Activated CD4-positive, CD25-positive, alpha-beta regulatory T cell (primary cell): ENCODE data around the gene GRAMD1A.
"Not testable (repeated sequence)": the region's sequence is repeated elsewhere in the genome, so short reads cannot be mapped to it uniquely, and the experiment has no call there.

ENCODE experiments used
- DNase-seq, 4 experiments: peaks; one replicate each; lab custom pipeline; 2025; lab: John Stamatoyannopoulos, UW

Gene GRAMD1A

DNA sequence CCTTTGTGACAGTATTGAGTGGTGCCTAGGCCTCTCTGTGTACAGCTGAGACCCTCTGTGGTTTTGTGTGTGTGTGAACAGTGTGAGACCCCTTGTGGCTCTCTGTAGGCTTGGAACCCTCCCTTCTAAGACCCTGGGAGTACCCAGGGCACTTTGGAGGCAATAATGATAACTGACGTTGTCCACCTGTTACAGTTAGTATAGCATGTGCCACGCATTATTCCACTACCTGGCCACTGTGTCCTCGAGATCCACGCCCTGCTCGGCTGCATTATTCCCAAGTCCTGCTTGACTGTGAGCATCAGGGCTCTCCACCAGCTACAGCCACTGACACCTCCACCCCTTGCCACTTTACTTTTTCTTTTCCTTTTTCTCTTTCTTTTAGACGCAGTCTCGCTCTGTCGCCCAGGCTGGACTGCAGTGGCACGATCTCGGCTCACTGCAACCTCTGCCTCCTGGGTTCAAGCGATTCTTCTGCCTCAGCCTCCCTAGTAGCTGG, 2.0 kb downstream of the GRAMD1A start:
- DNase-seq, result no peak

DNA sequence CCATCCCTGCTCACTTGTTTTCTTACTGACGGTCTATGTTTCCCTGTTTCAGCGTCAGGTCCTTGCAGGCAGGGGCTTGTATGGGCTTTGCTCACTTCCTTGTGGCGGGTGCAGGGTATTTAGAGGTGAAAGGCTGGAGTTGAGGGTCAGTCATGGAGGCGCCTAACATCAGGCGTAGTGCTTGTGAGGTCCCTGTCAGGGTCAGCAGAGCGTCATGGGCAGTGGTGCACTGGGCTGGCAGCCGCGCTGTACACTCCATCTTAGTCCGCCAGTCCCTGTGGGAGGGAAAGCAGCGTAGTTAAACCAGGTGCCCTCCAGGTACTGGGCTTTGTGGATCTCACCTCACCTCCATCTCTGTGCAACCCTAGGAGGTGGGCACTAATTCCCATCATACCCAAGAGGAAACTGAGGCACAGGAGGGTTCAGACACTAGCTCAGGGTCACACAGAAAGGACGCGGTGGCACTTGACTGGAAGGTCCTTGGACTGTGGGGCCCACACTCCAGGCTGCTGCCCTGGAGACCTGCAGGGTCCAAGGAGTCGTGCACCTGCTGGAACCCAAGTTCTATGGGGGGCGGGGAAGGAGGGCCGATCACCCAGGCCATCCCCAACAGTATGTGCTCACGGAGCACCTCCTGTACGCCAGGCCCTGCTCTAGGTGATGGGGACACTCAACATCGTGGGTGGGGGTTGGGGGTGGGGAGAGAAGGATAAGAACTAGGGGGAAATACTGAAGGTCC, 4.6 kb downstream of the GRAMD1A start:
- DNase-seq, result no peak

DNA sequence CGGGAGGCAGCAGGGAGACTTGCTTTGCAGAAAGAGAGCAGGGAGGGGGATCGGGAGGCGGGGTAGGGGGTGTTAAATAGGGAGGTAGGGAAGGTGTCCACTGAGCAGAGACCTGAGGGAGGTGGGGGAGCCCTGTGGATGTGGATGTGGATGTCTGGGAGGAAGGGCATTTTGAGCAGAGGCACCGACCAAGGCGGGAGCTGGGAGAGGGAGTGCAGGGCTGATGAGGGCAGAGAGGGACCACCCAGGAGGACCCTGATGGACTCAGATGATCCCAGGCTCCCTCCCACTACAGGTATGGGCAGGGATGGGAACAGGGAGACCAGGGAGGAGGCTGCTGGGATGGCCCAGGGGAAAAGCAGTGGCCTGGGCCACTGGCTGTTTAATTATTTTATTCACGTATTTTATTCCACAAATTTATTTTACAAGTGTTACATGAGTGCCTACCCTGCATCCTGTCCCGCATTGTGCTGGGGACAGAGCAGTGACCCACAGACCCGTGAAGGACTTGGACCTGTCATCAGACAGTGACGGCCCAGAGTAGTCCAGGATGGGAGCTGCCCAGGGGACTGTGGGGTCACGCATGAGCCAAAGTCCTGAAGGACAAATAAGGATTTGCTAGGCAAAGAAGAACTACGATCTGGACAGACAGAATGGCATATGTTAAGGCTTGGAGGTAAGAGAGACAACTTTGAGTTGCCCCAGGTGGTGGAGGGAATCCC, 5.3 kb downstream of the GRAMD1A start:
- no peak for DNase-seq

DNA sequence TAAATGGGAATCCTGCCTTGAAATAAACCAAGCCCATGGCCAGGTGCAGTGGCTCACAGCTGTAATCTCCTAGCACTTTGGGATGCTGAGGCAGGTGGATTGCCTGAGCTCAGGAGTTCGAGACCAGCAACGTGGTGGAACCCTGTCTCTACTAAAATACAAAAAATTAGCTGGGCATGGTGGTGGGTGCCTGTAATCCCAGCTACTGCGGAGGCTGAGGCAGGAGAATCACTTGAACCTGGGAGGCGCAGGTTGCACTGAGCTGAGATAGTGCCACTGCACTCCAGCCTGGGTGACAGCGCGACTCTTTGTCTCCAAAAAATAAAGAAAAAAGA, 5.9 kb downstream of the GRAMD1A start:
- DNase-seq, result not testable (repeated sequence)

DNA sequence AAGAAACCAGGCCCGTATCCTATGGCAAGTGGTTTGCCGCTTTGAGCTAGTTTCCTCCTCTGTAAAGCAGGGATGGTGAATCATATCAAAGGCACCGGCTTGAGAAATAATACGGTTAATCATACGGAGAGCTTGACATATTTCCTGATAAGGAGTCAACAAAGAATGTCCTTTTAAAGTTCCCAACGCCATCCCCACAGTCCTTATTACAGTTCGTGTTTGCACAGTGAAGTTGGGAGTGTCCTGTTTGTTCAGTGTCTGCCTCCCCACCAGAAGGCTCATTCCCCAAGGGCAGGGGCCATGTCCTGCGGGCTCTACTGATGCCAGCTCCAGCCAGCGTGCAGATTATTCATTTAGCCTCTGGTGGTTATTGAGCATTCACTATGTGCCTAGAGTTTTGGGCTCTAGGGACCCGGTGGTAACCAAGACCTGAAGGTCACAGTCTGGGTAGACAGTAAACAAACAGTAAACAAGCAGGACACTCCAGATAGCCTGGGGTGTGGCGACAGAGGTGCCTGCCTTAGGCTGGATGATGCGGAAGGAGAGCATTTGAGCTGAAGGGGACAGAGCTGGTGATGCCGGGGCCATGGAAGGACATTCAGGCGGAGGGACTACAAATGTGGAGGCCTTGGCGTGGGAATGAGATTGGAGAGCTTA, 6.3 kb downstream of the GRAMD1A start:
- DNase-seq, result no peak

DNA sequence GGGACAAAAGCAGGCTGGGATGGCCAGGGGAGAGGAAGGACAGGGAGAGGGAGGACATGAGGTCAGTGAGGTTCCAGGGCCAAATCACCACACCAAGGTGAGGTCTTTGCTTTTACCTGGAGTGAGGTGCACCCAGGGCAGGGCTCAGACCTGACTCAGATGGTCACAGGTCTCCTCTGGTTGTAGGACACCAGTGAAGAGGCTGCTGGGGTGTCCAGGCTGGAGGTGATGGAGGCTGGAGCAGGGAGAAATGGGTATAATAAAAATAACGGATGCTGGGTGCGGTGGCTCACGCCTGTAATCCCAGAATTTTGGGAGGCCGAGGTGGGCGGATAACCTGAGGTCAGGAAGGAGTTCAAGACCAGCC, 6.9 kb downstream of the GRAMD1A start:
- no peak for DNase-seq

DNA sequence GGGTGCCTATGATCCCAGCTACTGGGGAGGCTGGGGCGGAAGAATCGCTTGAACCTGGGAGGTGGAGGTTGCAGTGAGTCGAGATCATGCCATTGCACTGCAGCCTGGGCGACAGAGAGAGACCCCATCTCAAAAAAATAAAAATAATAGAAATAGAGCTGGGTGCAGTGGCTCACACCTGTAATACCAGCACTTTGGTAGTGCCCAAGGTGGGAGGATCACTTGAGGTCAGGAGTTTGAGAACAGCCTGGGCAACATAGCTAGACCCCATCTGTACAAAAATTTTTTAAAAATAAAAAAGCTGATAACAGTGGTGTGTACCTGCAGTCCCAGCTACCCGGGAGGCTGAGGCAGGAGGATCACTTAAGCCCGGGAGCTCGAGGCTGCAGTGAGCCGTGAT, 7.3 kb downstream of the GRAMD1A start:
- not testable (repeated sequence) for DNase-seq

DNA sequence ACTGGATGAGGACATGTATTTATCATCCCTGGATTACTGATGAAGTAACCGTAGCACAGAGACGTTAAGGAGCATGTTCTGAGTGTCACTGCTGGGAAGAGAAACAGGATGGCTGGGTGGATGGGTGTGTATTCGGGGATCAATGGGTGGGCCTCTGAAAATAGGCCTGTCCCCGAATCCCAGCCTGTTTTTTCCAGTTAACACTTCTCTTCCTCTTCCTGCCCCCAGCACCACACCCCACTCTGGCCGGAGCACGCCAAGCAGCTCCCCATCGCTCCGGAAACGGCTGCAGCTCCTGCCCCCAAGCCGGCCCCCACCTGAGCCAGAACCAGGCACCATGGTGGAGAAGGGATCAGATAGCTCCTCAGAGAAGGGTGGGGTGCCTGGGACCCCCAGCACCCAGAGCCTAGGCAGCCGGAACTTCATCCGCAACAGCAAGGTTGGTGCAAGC, 8.8 kb downstream of the GRAMD1A start:
- DNase-seq, result no peak

DNA sequence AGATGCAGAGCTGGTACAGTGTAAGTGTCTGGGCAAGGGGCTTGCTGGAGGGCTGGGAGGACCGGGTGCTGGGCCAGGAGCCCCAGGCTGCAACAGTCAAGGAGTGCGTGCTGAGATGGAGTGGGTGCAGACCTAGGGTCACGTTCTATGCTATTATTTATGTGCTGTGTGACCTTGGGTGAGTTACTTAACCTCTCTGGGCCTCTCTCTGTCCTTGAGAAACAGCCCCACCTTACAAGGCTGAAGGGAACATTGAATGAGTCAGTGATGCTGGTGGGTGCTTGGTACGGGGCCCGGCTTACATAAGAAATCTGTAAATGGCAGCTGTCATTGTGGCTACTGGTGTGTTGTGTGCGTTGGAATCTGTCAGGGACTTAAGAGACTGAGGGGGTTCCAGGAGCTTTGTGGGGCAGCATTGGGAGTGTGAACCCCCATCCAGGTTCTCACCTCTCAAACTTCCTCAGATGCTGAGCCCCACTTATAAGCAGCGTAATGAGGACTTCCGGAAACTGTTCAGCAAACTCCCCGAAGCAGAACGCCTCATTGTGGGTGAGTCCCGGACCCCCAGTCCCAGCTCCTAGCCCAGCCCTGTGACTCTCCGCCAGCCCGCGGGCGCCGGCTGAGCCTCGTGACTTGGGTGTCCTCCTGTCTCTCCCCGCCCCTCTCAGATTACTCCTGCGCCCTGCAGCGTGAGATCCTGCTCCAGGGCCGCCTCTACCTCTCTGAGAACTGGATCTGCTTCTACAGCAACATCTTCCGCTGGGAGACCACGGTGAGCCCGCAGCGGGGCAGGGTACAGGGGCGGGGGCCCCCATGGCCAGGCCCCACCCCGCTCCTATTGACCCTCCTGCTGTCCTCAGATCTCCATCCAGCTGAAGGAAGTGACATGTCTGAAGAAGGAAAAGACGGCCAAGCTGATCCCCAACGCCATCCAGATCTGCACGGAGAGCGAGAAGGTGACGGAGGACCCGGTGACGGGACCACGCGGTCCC, 9.6 kb downstream of the GRAMD1A start:
- no peak for DNase-seq

DNA sequence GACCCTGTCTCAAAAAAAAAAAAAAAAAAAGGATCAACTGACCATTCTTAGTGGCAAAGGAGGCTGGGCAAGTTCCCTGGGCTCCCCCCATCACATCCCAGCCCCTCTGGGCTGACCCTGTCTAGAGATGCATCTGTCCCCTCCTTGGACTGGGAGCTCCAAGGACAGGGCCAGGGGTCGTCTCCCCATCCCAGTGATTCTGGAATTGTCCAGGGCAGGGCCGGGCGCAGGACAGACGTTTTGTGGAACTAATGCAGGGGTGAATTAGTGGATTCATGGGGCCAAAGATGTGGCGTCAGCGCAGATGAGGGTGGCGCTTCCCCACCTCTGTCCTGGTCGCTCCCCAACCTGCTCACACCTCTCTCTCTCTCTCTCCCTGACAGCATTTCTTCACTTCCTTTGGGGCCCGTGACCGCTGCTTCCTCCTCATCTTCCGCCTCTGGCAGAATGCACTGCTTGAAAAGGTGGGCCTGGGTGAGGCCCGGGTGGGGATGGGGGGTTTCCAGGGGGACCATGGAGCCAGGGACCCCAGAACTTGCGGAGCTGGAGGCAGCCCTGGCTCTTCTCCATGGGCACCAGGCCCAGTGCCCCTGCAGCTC, 11.1 kb downstream of the GRAMD1A start:
- no peak for DNase-seq

DNA sequence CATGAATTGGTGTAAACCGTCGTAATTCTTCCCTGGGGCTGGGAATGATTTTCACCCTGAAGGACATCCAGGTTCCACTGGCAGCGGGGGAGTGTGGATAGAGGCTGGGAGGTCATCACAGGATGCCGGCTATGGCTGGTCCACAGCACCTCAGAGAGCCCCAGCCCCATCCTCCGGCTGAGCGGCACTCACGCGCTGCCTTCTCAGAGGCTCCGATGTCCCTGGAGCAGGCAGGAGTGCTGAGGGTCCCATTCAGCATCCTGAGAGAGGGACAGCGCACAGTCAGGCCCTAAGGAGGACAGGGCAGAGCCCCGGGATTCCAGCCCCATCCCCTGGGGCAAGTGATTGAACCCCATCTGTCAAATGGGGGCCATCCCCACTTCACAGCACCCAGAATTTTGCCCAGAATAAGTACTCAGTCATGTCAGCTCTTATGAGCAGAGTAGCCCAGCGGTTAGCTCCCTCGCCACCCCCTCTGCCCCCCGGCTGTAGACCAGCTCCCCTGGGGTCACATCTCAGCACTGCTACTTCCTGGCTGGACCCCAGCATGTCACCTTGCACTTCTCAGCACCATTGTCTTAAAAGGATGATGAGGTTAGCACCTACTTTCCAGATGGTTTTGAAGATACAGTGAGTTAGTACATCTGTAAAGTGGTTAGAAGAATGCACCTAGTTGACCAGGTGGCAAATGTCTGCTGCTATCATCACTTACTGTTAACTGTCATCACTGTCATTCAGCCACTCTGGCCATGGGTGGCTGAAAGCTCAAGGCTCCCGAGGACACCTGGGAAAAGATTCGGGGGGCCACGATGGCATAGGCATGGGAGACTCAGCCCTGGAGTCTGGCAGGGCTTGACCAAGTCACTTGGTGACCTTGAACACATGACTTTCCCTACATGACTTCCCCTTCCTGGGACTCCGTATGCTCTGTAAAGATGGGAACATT, 11.9 kb downstream of the GRAMD1A start:
- no peak for DNase-seq

DNA sequence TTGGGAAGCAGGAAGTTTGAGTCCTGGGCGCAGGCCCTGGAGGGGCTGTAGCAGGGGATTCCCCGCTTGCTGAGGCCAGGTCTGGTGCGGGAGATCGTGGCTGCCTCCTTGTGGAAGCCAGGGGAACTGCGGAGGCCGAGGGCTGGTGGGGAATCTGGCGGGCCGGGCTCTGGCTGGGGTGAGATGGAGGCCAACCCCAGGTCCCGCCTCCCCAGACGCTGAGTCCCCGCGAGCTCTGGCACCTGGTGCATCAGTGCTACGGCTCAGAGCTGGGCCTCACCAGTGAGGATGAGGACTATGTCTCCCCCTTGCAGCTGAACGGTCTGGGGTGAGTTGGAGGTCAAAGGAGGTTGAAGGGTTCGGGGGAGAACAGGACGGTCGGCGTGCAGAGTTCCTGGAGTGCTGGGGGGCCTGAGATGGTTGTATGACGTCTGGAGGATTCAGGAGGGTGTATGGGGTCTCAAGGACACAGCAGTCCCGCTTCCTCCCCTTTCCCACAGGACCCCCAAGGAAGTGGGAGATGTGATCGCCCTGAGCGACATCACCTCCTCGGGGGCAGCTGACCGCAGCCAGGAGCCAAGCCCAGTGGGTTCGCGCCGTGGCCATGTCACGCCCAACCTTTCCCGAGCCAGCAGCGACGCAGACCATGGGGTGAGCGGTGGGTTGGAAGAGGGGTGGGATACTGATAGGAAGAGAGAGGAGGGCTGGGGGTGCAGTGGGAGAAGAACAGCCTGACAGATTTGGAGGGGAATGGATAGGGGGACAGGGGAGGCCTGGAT, 13.1 kb downstream of the GRAMD1A start:
- peak; percentile 56 to 71 (median 60) for DNase-seq

DNA sequence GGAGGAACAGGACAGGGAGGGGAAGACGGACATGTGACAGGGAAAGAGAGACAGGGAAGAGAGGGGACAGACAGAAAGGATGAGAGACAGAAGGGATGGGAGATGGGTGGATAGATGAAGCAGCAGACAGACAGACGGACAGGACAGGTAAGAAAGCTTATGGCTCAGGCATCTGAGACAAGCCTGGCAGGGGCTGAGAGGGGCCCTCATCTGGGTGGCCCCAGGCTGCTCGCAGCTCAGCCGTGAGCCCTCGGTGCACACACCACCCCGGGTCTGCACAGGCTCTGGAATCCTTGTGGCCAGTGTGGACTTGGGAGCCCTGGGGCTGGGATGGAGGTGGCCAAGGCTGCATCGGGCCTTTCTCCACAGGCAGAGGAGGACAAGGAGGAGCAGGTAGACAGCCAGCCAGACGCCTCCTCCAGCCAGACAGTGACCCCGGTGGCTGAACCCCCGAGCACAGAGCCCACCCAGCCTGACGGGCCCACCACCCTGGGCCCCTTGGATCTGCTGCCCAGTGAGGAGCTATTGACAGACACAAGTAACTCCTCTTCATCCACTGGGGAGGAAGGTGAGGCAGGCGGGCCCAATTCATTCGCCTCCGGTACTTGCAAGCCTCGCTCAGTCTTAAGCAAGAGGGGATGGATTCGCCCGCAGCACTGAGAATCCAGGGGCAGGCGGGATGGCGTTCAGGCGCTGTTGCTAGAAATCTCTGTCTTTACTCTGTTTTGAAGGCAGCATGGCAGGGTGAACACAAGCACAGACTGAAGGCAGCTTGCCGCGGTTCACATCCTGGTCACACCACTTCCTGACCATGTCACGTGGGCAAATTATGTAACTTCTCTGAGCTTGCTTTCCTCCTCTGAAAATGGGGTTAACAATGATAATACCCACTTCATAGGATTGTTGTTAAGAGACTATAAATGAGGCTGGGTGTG, 14.0 kb downstream of the GRAMD1A start:
- peak in 3 of 4 experiments; percentile 10 to 55 (median 48) for DNase-seq

DNA sequence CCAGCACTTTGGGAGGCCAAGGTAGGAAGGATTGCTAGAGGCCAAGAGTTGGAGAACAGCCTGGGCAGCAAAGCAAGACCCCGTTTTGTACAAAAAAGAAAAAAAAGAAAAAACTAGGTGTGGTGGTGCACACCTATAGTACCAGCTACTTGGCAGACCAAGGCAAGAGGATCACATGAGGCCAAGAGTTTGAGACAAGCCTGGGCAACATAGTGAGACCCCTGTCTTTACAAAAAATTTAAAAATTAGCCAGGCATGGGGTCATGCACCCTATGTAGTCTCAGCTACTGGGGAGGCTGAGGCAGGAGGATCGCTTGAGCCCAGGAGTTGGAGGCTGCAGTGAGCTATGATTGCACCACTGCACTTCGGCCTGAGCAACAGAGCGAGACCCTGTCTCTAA, 14.7 kb downstream of the GRAMD1A start:
- not testable (repeated sequence) for DNase-seq

DNA sequence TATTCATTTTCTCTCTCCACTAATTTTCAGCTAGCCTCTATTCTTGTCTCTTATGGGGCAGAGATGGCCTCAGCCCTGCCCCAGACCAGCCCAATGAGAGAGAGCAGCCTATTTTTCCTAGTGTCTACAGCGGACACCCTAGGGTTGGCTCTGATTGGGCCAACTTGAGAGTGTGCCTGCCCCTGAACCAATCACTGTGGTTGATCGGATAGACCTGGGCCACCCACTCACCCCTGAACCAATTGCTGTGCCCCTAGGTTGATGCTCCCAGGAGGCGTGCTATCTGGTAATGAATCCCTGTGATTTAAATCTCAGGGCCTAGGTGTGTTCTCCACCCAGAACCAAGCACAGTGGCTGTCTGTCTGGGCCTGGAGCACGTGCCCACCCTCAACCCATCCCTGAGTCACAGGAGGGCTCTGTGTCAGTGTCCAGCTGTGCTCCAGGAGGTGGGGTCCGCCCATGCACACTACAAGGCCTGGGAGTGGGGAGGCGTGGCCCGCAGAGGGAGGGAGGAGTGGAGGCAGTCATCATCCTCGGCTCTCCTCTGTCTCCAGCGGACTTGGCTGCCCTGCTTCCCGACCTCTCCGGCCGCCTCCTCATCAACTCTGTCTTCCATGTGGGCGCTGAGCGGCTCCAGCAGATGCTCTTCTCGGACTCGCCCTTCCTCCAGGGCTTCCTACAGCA, 15.3 kb downstream of the GRAMD1A start:
- DNase-seq, result no peak

DNA sequence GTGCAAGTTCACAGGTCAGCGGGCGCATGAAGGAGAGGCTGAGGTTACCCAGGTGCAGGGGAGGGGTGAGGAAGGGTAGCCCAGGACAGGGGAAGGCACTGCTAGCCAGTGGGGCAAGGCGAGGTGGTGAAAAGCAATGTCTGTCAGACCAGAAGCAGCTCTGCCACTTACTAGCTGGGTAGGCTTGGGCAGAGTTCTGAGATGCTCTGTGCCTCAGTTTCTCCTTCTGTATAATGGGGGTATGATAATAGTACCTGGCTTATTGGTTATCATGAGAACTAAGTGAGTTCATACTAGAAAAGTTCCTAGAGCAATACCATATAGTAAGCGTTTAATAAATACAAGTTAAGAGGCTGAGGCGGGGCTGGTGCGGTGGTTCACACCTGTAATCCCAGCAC, 15.8 kb downstream of the GRAMD1A start:
- no peak for DNase-seq

DNA sequence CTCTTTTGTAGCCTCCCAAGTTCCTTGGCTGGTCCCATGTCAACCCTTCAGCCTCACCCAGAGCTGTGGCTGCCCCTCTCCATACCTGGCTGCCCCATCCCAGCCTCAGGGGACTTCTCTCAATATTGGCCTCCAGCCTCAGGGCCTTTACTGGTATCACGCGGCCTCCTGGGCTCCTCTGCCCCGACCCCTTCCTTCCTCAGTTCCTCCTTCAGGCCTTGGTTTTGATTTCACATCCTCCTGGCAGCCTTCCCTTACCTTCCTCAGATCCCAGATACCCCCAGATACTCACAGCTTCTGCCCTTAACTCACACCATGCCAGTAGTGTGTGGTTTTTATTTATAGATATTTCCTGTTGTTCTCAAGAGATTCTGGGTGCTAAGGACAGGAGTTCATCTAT, 17.4 kb downstream of the GRAMD1A start:
- no peak for DNase-seq

DNA sequence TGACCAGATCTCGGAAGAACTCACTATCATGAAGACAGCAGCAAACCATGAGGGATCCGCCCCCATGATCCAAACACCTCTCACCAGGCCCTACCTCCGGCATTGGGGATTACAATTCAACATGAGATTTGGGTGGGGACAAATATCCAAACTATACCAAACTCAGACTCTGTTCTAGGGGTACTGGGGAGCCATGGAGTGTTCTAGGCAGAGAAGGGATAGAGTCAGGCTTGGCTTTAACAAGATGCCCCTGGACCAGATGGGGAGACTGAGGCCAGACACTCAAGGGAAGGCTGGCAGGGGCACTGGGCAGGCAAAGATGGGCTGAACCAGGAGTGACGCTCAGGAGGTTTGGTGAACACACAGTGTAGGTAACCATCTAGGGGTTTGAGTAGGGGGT, 18.3 kb downstream of the GRAMD1A start:
- no peak for DNase-seq
